Measurements from ENCODE around the gene ABCB8. TPM values are rescaled to one million over a fixed set of nuclear protein-coding genes. Genes with fewer than 3 reads are reported as not detected.
A peak's percentile ranks its signal among the peaks of the same experiment; 100 is the strongest.

ABCB8 gene
- total and polyA plus RNA-seq, 9 of the 15 experiments (the other 6 are each of a cell fraction or from before 2014, with no cell fraction given), result 7.6 to 106 (median 36.3) TPM

- TF ChIP-seq HLTF (IDR thresholded peaks at IDR 0.05) (0 out of 2 replicates have a peak, but pooled peaks have one; percentile 28), TRIM24 (IDR thresholded peaks at IDR 0.05) (no peak), HNRNPLL (IDR thresholded peaks at IDR 0.05; ENCODE audit: low read depth, low read length, poor library complexity, severe bottlenecking) (peak; percentile 31), EP300 (IDR thresholded peaks at IDR 0.05; ENCODE audit: low read length) (no peak), ZNF124 (CRISPR knock-in tag; IDR thresholded peaks at IDR 0.05) (0 out of 2 replicates have a peak, but pooled peaks have one; percentile 19), MTA3 (IDR thresholded peaks at IDR 0.05; ENCODE audit: borderline replicate concordance) (0 out of 2 replicates have a peak, but pooled peaks have one; percentile 24), ARID4B (CRISPR knock-in tag; IDR thresholded peaks at IDR 0.05) (no peak), RAD51 (IDR thresholded peaks at IDR 0.05; ENCODE audit: borderline replicate concordance, low read depth) (0 out of 2 replicates have a peak, but pooled peaks have one; percentile 12), LEF1 (IDR thresholded peaks at IDR 0.05) (no peak), MEF2D (tag; conservative IDR thresholded peaks at IDR 0.05; ENCODE audit: low read depth) (no peak), HDAC3 (IDR thresholded peaks at IDR 0.05; ENCODE audit: borderline replicate concordance, partially characterized antibody) (no peak), JUND (IDR thresholded peaks at IDR 0.05; ENCODE audit: borderline replicate concordance, low read depth, low read length) (peak; percentile 10; the same call in 1 of the 2 replicates), JUND (tag; IDR thresholded peaks at IDR 0.05; ENCODE audit: borderline replicate concordance, low read depth, low read length) (no peak), MLLT1 (IDR thresholded peaks at IDR 0.05) (0 out of 4 replicates have a peak, but pooled peaks of 1 of the 2 experiments have one; percentile 67), SIRT6 (IDR thresholded peaks at IDR 0.05; ENCODE audit: low read depth, low read length) (no peak), GATAD2A (IDR thresholded peaks at IDR 0.05) (0 out of 2 replicates have a peak, but pooled peaks have one; percentile 28), CREB5 (CRISPR knock-in tag; IDR thresholded peaks at IDR 0.05) (no peak), SUPT5H (IDR thresholded peaks at IDR 0.05) (no peak), STAT6 (CRISPR knock-in tag; IDR thresholded peaks at IDR 0.05) (no peak)
Observed at GRCh38 chr7:151086802-151087244, 58.6 kb downstream of the ABCB8 start (continued).

Data from K562 (cell line).